ENCODE data around the gene MICAL3. TPM values are rescaled to one million over a fixed set of nuclear protein-coding genes. Genes with fewer than 3 reads are reported as not detected.

Gene MICAL3
- total and polyA plus RNA-seq, 9 of the 15 experiments (the other 6 are each of a cell fraction or from before 2014, with no cell fraction given) = 0.53 to 32.1 (median 12.3) TPM

GRCh38 chr22:17816649-17817048 is 207.7 kb downstream of the MICAL3 start (continued):
- TF ChIP-seq ZBTB11 (CRISPR knock-in tag; IDR thresholded peaks at IDR 0.05) (no peak), MCM7 (IDR thresholded peaks at IDR 0.05) (no peak), ZNF280B (CRISPR knock-in tag; IDR thresholded peaks at IDR 0.05) (no peak), ATF3 (IDR thresholded peaks at IDR 0.05) (no peak), ATF3 (CRISPR knock-in tag; conservative IDR thresholded peaks at IDR 0.05) (no peak), ELF1 (tag; IDR thresholded peaks at IDR 0.05) (no peak), ZNF124 (CRISPR knock-in tag; IDR thresholded peaks at IDR 0.05) (no peak), TSC22D4 (tag; IDR thresholded peaks at IDR 0.05) (no peak), CHD7 (IDR thresholded peaks at IDR 0.05; ENCODE audit: low read depth, low read length) (no peak), TOE1 (IDR thresholded peaks at IDR 0.05; ENCODE audit: borderline replicate concordance) (no peak), TOE1 (CRISPR knock-in tag; IDR thresholded peaks at IDR 0.05; ENCODE audit: borderline replicate concordance, low read depth) (no peak)

Data from K562 (cell line).